Eye (tissue), 1 donor: ENCODE measurements around the gene CMPK1.
"Not testable (repeated sequence)": the region's sequence is repeated elsewhere in the genome, so short reads cannot be mapped to it uniquely, and the experiment has no call there.

Experiments
- DNase-seq: peaks from one replicate; pipeline ENCODE4 v3.0.0-alpha.2; 2015

The CMPK1 gene

GRCh38 chr1:47338249-47339077 lies 4.9 kb downstream of the CMPK1 start:
- no peak for DNase-seq

- DNase-seq, result no peak
Observed at GRCh38 chr1:47340227-47340626, 6.6 kb downstream of the CMPK1 start.

- DNase-seq, result not testable (repeated sequence)
Observed at GRCh38 chr1:47346979-47347378, 13.4 kb downstream of the CMPK1 start.

GRCh38 chr1:47347735-47348134 lies 14.1 kb downstream of the CMPK1 start:
- no peak for DNase-seq

GRCh38 chr1:47348246-47348645 lies 14.7 kb downstream of the CMPK1 start:
- no peak for DNase-seq

- no peak for DNase-seq
Observed at GRCh38 chr1:47351305-47351704, 17.7 kb downstream of the CMPK1 start.

GRCh38 chr1:47361380-47361779 lies 27.8 kb downstream of the CMPK1 start:
- DNase-seq, result no peak

- no peak for DNase-seq
Observed at GRCh38 chr1:47362828-47363227, 29.2 kb downstream of the CMPK1 start.

GRCh38 chr1:47367651-47368050 lies 34.1 kb downstream of the CMPK1 start:
- no peak for DNase-seq

- DNase-seq, result no peak
Observed at GRCh38 chr1:47371016-47371517, 37.5 kb downstream of the CMPK1 start.

GRCh38 chr1:47374501-47374900 lies 40.9 kb downstream of the CMPK1 start:
- no peak for DNase-seq

- no peak for DNase-seq
Observed at GRCh38 chr1:47378147-47378546, 44.6 kb downstream of the CMPK1 start.

- no peak for DNase-seq
Observed at GRCh38 chr1:47380699-47381098, 47.1 kb downstream of the CMPK1 start.

GRCh38 chr1:47382399-47382983 lies 48.9 kb downstream of the CMPK1 start:
- no peak for DNase-seq

- DNase-seq, result no peak
Observed at GRCh38 chr1:47384083-47384482, 50.5 kb downstream of the CMPK1 start.

- DNase-seq, result no peak
Observed at GRCh38 chr1:47385020-47385419, 51.4 kb downstream of the CMPK1 start.

- no peak for DNase-seq
Observed at GRCh38 chr1:47386268-47386667, 52.7 kb downstream of the CMPK1 start.

GRCh38 chr1:47388030-47388890 lies 54.7 kb downstream of the CMPK1 start:
- DNase-seq, result peak; percentile 64

GRCh38 chr1:47388891-47389238 lies 55.3 kb downstream of the CMPK1 start:
- DNase-seq, result peak; percentile 90

GRCh38 chr1:47389731-47390130 lies 56.1 kb downstream of the CMPK1 start:
- DNase-seq, result no peak

- no peak for DNase-seq
Observed at GRCh38 chr1:47390843-47391242, 57.3 kb downstream of the CMPK1 start.

- no peak for DNase-seq
Observed at GRCh38 chr1:47393141-47393540, 59.6 kb downstream of the CMPK1 start.

- DNase-seq, result no peak
Observed at GRCh38 chr1:47395433-47395832, 61.8 kb downstream of the CMPK1 start.
